GM12891 (cell line): ENCODE data around the gene KIF21B.

Source experiments
- DNase-seq: peaks from one replicate; pipeline ENCODE4 v3.0.0; 2011; ENCODE audit warnings: low spot score; ENCODE audit not compliant: insufficient read length
- FAIRE-seq: peaks from 2 replicates; lab custom pipeline; 2011; peaks lifted over from hg19 to GRCh38; lab: Jason Lieb, UNC
- PAX5 ChIP-seq: IDR thresholded peaks from 2 replicates; pipeline ENCODE4 v1.6.1; 2011; ENCODE audit warnings: low read length, moderate library complexity, mild to moderate bottlenecking; ENCODE audit not compliant: insufficient read depth, severe bottlenecking
- POLR2A ChIP-seq: IDR thresholded peaks from 2 replicates; pipeline ENCODE4 v1.6.1; 2011; ENCODE audit warnings: low read depth, low read length, control low read depth
- POLR2AphosphoS5 ChIP-seq: IDR thresholded peaks from 2 replicates; pipeline ENCODE4 v1.6.1; 2011; ENCODE audit warnings: low read depth, low read length, control low read depth
- POU2F2 ChIP-seq: IDR thresholded peaks from 2 replicates; pipeline ENCODE4 v1.6.1; 2011; ENCODE audit warnings: low read depth, mild to moderate bottlenecking, control low read depth, low read length, moderate library complexity
- SPI1 ChIP-seq: IDR thresholded peaks from 2 replicates; pipeline ENCODE4 v1.6.1; 2011; ENCODE audit warnings: low read depth, low read length, control low read depth
- TAF1 ChIP-seq: IDR thresholded peaks from 2 replicates; pipeline ENCODE4 v1.6.1; 2011; ENCODE audit warnings: low read depth, low read length, control low read depth

Gene KIF21B

DNA sequence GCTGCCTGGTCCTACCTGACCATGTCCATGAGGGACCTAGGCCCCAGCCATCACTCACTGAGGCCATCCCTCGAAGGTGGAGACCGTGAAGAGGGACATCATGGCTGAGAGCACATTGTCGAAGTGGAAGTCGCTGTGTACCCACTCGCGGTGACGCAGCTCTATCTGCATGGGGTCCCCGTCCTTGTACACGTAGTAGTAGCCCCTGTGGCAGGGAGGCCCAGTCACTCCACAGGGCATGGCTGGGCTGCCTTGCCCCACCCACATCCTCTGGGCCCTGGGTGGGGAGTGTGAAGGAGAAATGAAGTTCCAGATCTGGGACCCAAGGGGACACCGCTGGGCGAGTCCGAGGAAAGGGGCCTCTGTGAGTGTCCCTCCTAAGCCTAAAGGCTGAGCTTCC lies 38.4 kb upstream of the KIF21B start:
- no peak for DNase-seq
- no peak for TF ChIP-seq POLR2A
- no peak for TF ChIP-seq TAF1
- TF ChIP-seq POU2F2: no peak
- no peak for TF ChIP-seq PAX5
- no peak for TF ChIP-seq POLR2AphosphoS5
- TF ChIP-seq SPI1: no peak
- no peak for FAIRE-seq

- FAIRE-seq: no peak
- no peak for DNase-seq
- no peak for TF ChIP-seq POU2F2
- TF ChIP-seq TAF1: no peak
- no peak for TF ChIP-seq POLR2AphosphoS5
- TF ChIP-seq PAX5: no peak
- no peak for TF ChIP-seq SPI1
- TF ChIP-seq POLR2A: no peak
Observed at GRCh38 chr1:201061049-201061448, 37.5 kb upstream of the KIF21B start.

DNA sequence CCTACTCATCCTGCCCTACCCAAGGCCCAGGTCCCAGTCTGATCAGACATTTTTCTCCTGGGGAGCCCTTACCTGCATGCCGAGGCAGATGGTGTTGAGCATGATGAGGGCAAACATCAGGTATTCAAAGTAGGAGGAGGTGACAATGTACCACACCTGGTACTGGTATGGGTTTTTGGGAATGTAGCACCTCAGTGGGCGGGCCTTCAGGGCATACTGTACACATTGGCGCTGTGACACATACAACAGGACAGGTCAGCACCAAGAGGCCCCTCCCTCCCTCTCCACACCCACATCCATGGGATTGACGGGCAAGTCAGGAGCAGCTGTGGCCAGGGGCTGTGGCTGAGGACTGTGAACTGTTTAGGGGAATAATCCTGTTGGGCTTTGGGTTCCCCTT lies 37.1 kb upstream of the KIF21B start:
- no peak for TF ChIP-seq SPI1
- TF ChIP-seq TAF1: no peak
- TF ChIP-seq POLR2AphosphoS5: no peak
- TF ChIP-seq PAX5: no peak
- no peak for TF ChIP-seq POU2F2
- no peak for TF ChIP-seq POLR2A
- DNase-seq (no peak), FAIRE-seq (no peak)

DNA sequence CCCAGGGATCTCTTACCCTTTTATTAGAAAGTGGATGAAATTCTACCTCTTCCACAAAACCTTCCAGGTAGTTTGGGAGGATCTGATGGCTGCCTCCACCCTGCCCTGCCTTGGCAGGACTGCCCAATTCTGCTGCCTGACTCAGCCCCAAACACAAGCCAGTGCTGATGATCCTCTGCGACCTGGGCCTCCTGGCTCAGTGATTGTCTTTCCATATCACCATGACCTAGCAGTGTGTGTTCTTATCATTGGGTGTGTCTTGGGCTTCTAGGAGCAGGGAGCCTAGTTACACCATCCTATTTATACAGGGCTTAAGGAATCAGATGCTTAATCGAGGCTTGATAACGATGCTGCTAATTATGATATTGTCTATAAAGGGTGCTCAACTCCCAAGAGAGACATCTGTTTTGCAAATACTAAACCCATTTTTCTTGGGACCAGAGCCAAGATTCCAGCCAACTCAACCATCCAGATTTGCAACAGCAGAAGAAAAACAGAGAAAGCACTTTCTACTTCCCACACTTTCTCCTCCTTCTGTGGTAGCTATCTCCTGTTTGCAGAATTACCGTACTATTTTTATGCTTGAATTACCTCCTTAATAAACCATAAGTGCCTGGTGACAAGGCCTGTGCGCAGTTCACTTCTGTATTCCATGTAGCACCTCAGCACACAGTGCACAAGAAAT lies 36.5 kb upstream of the KIF21B start:
- TF ChIP-seq SPI1 (no peak), TAF1 (no peak), POLR2A (no peak), PAX5 (no peak), POU2F2 (no peak), POLR2AphosphoS5 (no peak)
- FAIRE-seq (no peak), DNase-seq (no peak)

DNA sequence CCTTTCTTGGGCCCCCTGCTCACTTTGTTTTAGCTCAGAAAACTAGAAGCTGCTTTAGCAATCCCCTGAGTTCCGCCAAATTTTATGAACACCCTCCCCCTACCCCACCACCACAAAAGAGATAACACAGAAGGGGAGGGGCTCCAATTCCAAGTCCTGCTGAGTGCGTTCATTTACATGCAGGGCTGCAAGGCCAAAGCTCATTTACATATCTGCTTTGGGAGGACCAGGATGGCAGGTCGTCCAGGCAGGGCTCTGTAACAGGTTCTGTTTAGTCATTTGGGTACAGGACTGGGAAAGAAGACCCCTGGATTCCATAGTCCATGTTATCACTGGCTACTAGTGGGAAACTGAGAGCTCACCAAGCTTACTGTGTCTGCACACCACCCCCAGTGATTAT lies 35.9 kb upstream of the KIF21B start:
- DNase-seq (no peak), FAIRE-seq (no peak)

DNA sequence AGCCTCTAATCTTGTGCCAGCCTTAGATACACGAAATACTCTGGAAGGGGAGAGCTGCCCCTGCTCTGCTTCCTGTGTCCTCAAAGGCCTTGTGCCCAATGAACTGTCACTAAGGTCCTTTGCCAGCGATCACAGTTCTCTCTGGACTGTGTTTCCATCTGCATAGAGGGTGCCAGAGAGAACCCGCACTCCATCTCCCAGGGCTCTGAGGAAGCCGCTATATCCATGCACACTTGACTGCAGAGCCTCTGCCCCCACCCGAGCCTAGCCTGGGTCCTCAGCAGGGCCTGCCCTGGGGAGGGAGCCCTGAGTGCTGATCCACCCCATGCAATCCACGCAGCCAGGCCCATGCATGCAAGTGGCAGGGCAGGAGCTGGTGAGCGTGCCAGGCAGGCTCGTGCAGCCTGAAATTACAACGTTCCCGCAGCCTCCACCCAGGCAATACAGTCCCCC lies 30.6 kb upstream of the KIF21B start:
- DNase-seq (no peak), FAIRE-seq (no peak)
- no peak for TF ChIP-seq PAX5
- no peak for TF ChIP-seq POU2F2
- TF ChIP-seq SPI1: no peak

More for the DNA sequence above, 35.9 kb upstream of the KIF21B start:
- TF ChIP-seq POLR2A (no peak), POU2F2 (no peak), POLR2AphosphoS5 (no peak), TAF1 (no peak), SPI1 (no peak), PAX5 (no peak)

GRCh38 chr1:201053155-201053860 lies 29.8 kb upstream of the KIF21B start:
- FAIRE-seq (no peak), DNase-seq (no peak)
- TF ChIP-seq PAX5: no peak
- no peak for TF ChIP-seq POU2F2
- TF ChIP-seq POLR2A: no peak
- no peak for TF ChIP-seq TAF1
- TF ChIP-seq SPI1: no peak
- TF ChIP-seq POLR2AphosphoS5: no peak

DNA sequence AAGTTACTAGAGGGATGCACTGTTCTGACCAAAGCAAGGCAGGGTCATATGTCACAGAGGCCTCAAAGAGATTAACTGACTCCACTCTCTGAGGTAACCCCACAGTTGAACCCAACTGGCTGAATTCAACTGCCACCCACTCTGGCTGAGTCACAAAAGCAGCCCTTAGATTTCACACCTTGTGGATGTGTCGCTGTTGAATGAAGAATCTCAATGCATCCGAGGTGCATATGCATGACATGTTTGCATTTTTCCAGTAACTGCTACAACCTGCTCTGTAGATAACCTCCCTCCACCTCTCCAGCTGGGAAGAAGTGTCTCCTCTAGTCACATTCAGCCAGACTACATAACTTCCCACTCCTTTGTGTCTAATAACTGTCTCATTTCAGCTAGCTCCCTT lies 27.9 kb upstream of the KIF21B start:
- DNase-seq: no peak
- peak; percentile 60 for FAIRE-seq
- TF ChIP-seq PAX5 (no peak), POLR2AphosphoS5 (no peak), POLR2A (no peak), TAF1 (no peak), SPI1 (no peak), POU2F2 (no peak)

GRCh38 chr1:201050515-201051277 lies 27.2 kb upstream of the KIF21B start:
- TF ChIP-seq POLR2A: no peak
- no peak for TF ChIP-seq SPI1
- no peak for TF ChIP-seq PAX5
- TF ChIP-seq POU2F2: no peak
- no peak for TF ChIP-seq TAF1
- no peak for TF ChIP-seq POLR2AphosphoS5
- FAIRE-seq: no peak
- DNase-seq: no peak
